ENCODE results near the gene AGPS. TPM values are rescaled to one million over a fixed set of nuclear protein-coding genes. Genes with fewer than 3 reads are reported as not detected.

Gene AGPS
- total and polyA plus RNA-seq, 2 of the 13 experiments (the other 11 are each of a cell fraction or from before 2014, with no cell fraction given): 39.4 to 99.0 TPM

- no peak for TF ChIP-seq ZNF276 (CRISPR knock-in tag; IDR thresholded peaks at IDR 0.05; ENCODE audit: low read depth)
- no peak for TF ChIP-seq STAT5B (CRISPR knock-in tag; IDR thresholded peaks at IDR 0.05)
- no peak for TF ChIP-seq PBX3 (CRISPR knock-in tag; IDR thresholded peaks at IDR 0.05; ENCODE audit: borderline replicate concordance)
- TF ChIP-seq STAG1 (CRISPR knock-in tag; IDR thresholded peaks at IDR 0.05): no peak
- peak; percentile 86 to 98 for TF ChIP-seq ATF4 (CRISPR knock-in tag; IDR thresholded peaks at IDR 0.05)
- peak; percentile 81 for TF ChIP-seq ATF7 (IDR thresholded peaks at IDR 0.05)
- no peak for TF ChIP-seq ATF7 (CRISPR knock-in tag; IDR thresholded peaks at IDR 0.05)
- no peak for TF ChIP-seq ZIK1 (CRISPR knock-in tag; IDR thresholded peaks at IDR 0.05; ENCODE audit: borderline replicate concordance, low read depth)
- no peak for TF ChIP-seq SP2 (CRISPR knock-in tag; IDR thresholded peaks at IDR 0.05)
- TF ChIP-seq ZNF83 (CRISPR knock-in tag; IDR thresholded peaks at IDR 0.05; ENCODE audit: borderline replicate concordance): no peak
Observed at GRCh38 chr2:177419274-177419673, 26.7 kb downstream of the AGPS start (continued).
